Stimulated activated CD4-positive, alpha-beta T cell treated with anti-CD3 and anti-CD28 coated beads, Interleukin-1b, Interleukin-23, amount 100 ng/mL, for 4 hours (primary cell): Measurements from ENCODE around the gene PCLO.
"Not testable (repeated sequence)": the region's sequence is repeated elsewhere in the genome, so short reads cannot be mapped to it uniquely, and the experiment has no call there.

Experiments used
- DNase-seq, 2 donors: peaks; one replicate each; pipeline ENCODE4 v3.0.0-alpha.2; 2020; ENCODE audit warnings: low read depth in 2 of 2

Gene PCLO

GRCh38 chr7:83054472-83054871 is 108.2 kb downstream of the PCLO start:
- no peak for DNase-seq

GRCh38 chr7:83053965-83054364 is 108.7 kb downstream of the PCLO start:
- DNase-seq: no peak

GRCh38 chr7:83040484-83040883 is 122.2 kb downstream of the PCLO start:
- no peak for DNase-seq

- no peak for DNase-seq
Measured at GRCh38 chr7:83038787-83039186, 123.9 kb downstream of the PCLO start.

GRCh38 chr7:83036721-83037380 is 125.8 kb downstream of the PCLO start:
- DNase-seq: no peak

- DNase-seq: no peak
Measured at GRCh38 chr7:83036130-83036529, 126.6 kb downstream of the PCLO start.

- no peak for DNase-seq
Measured at GRCh38 chr7:83032195-83032594, 130.5 kb downstream of the PCLO start.

GRCh38 chr7:83023817-83024665 is 138.6 kb downstream of the PCLO start:
- not testable (repeated sequence) for DNase-seq

GRCh38 chr7:83021032-83021431 is 141.7 kb downstream of the PCLO start:
- no peak for DNase-seq

GRCh38 chr7:83020161-83020560 is 142.5 kb downstream of the PCLO start:
- DNase-seq: no peak

GRCh38 chr7:83015916-83016315 is 146.8 kb downstream of the PCLO start:
- DNase-seq: no peak

GRCh38 chr7:83014546-83014945 is 148.1 kb downstream of the PCLO start:
- no peak for DNase-seq

- DNase-seq: no peak
Measured at GRCh38 chr7:83011954-83012353, 150.7 kb downstream of the PCLO start.

- no peak for DNase-seq
Measured at GRCh38 chr7:83005410-83005809, 157.3 kb downstream of the PCLO start.

- DNase-seq: no peak
Measured at GRCh38 chr7:83001362-83002040, 161.2 kb downstream of the PCLO start.

- no peak for DNase-seq
Measured at GRCh38 chr7:82998436-82998835, 164.2 kb downstream of the PCLO start.

GRCh38 chr7:82985144-82985802 is 177.4 kb downstream of the PCLO start:
- DNase-seq: no peak

- no peak for DNase-seq
Measured at GRCh38 chr7:82980130-82980788, 182.4 kb downstream of the PCLO start.

GRCh38 chr7:82975811-82976468 is 186.7 kb downstream of the PCLO start:
- no peak for DNase-seq

- DNase-seq: no peak
Measured at GRCh38 chr7:82972135-82972534, 190.5 kb downstream of the PCLO start.
